Femur (tissue), 1 donor: Measurements from ENCODE around the gene ARHGAP22.

Source experiments
- DNase-seq: peaks from one replicate; pipeline ENCODE4 v3.0.0-alpha.2; 2017

ARHGAP22 gene

GRCh38 chr10:48526011-48526821, 78.7 kb downstream of the ARHGAP22 start:
- peak; percentile 30 for DNase-seq

- DNase-seq, result peak; percentile 8
These were observed 79.8 kb downstream of the ARHGAP22 start for GRCh38 chr10:48525113-48525512.

GRCh38 chr10:48523820-48524758, 80.8 kb downstream of the ARHGAP22 start:
- no peak for DNase-seq

- DNase-seq, result peak; percentile 85
These were observed 81.6 kb downstream of the ARHGAP22 start for GRCh38 chr10:48523212-48523819.

- DNase-seq, result no peak
These were observed 82.7 kb downstream of the ARHGAP22 start for GRCh38 chr10:48522011-48522765.

GRCh38 chr10:48520594-48520993, 84.3 kb downstream of the ARHGAP22 start:
- no peak for DNase-seq

- DNase-seq, result no peak
These were observed 84.7 kb downstream of the ARHGAP22 start for GRCh38 chr10:48520184-48520506.

GRCh38 chr10:48519481-48520183, 85.2 kb downstream of the ARHGAP22 start:
- no peak for DNase-seq

GRCh38 chr10:48518986-48519385, 85.9 kb downstream of the ARHGAP22 start:
- no peak for DNase-seq

GRCh38 chr10:48517911-48518811, 86.7 kb downstream of the ARHGAP22 start:
- DNase-seq, result no peak

- no peak for DNase-seq
These were observed 87.4 kb downstream of the ARHGAP22 start for GRCh38 chr10:48517482-48517881.

GRCh38 chr10:48516911-48517310, 88.0 kb downstream of the ARHGAP22 start:
- DNase-seq, result no peak

- DNase-seq, result no peak
These were observed 90.0 kb downstream of the ARHGAP22 start for GRCh38 chr10:48514916-48515315.

- DNase-seq, result no peak
These were observed 90.6 kb downstream of the ARHGAP22 start for GRCh38 chr10:48514255-48514654.

- DNase-seq, result no peak
These were observed 92.0 kb downstream of the ARHGAP22 start for GRCh38 chr10:48512861-48513260.

- peak; percentile 13 for DNase-seq
These were observed 93.0 kb downstream of the ARHGAP22 start for GRCh38 chr10:48511875-48512231.

- DNase-seq, result no peak
These were observed 93.6 kb downstream of the ARHGAP22 start for GRCh38 chr10:48511066-48511874.

GRCh38 chr10:48509974-48510692, 94.7 kb downstream of the ARHGAP22 start:
- DNase-seq, result no peak
